Testis (tissue), 2 donors: ENCODE measurements around the gene SPG7.

Source experiments
- POLR2A ChIP-seq: fragments of 450-650 bp; IDR thresholded peaks from one replicate; pipeline ENCODE4 v1.6.1; 2017; ENCODE audit warnings: antibody characterized with exemption, mild to moderate bottlenecking, moderate library complexity
- TF ChIP-seq, protein P1 (sequence below), 3 experiments: fragments of 450-650 bp in 2 of 3; fragments of 200-600 bp in 1 of 3; sonication (generic) in 1 of 3; IDR thresholded peaks; one replicate each; pipeline ENCODE4 v1.5.1; 2016 to 2019; ENCODE audit warnings: antibody characterized with exemption in 3 of 3, mild to moderate bottlenecking in 2 of 3, moderate library complexity in 1 of 3

DNA sequence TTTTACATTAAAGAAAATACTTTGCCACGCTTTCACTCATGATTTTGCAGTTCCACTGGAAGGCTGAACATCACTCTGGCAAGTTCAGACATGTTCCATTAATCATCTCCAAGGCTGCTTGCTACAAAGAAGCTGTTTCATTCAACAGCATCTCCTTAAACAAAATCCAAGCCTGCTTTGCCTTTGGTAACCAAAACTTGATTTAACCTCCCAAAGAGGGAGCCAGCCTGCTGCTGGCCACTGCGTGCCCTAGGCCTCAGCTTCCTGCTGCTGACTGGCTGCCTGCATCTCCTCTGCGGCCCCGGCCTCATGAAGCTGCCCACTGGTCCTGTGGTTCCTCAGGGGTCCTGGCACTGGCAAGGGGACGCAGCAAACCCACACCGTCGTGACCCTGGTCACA, 49.7 kb upstream of the SPG7 start:
- TF ChIP-seq, protein P1, sequence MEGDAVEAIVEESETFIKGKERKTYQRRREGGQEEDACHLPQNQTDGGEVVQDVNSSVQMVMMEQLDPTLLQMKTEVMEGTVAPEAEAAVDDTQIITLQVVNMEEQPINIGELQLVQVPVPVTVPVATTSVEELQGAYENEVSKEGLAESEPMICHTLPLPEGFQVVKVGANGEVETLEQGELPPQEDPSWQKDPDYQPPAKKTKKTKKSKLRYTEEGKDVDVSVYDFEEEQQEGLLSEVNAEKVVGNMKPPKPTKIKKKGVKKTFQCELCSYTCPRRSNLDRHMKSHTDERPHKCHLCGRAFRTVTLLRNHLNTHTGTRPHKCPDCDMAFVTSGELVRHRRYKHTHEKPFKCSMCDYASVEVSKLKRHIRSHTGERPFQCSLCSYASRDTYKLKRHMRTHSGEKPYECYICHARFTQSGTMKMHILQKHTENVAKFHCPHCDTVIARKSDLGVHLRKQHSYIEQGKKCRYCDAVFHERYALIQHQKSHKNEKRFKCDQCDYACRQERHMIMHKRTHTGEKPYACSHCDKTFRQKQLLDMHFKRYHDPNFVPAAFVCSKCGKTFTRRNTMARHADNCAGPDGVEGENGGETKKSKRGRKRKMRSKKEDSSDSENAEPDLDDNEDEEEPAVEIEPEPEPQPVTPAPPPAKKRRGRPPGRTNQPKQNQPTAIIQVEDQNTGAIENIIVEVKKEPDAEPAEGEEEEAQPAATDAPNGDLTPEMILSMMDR (IDR thresholded peaks at IDR 0.05) = no peak
- no peak for TF ChIP-seq POLR2A
